GM18858 (cell line): ENCODE measurements around the gene PPP1R8.
A peak's percentile ranks its signal among the peaks of the same experiment; 100 is the strongest.
"Not testable (repeated sequence)": the region's sequence is repeated elsewhere in the genome, so short reads cannot be mapped to it uniquely, and the experiment has no call there.

ENCODE experiments used
- ATAC-seq: cut with Tn5 transposase; IDR thresholded peaks from one replicate; pipeline ENCODE4 v1.9.1; 2021; ENCODE audit not compliant: unreplicated experiment

Gene PPP1R8

DNA sequence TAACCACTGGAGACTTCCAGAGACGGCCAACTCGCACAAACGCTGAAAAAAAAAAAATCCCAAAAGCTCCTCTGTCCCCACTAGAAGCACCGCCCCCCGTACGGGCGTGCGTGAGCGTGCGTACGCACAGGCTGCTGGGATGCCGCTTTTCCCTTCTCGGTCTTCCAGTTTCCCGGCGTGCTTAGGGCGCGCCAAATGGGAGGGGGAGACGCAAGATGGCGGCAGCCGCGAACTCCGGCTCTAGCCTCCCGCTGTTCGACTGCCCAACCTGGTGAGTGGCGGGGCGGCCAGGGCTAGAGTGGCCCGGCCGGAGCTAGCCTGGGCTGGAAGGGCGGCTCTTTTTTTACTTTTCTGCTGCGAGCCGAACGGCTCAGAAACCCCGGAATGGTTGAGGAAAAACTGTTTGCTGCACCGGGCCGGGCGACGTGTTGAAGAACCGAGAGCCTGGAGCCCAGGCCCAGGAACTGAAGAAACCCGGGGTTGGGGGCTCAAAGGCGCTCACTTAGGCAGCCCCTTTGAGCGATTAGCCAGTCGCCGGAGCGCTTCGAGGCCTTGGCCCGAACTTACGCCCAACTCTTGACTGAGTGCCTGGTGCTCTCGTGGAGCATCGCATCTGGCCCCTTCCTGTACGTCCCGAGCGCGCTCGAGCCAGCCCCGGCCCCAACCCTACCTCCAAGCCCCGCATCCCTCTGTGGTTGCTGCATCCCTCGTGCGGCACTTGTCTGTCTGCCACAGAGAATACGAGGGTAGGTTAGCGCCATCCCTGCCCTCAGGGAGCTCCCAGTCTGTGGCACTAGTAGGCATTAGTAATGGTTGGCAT lies at the start of gene PPP1R8:
PPP1R8 (plus strand) TSS at position 162 of the 820 bp plus-strand sequence; CDS start at position 216, 54 bp downstream.
- peak; percentile 82 for ATAC-seq

DNA sequence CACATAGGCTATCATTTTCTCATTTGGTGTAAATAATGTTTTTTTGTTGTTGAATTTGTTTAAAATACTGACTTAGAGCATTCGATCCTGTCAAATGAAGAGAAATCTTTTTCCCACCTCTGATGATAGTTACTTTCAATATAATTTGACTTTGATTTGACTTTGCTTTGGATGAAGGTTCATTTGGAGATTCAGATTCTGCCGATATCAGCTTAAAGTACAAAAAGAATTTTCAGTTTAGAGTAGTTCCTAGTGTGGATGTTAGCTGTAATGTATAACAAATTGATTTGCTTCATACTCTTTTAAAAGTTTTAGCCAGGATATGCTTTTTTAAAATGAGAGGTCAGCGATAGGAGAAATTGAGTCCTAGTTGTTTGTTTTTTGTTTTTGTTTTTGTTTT lies 47.6 kb upstream of the PPP1R8 start:
- no peak for ATAC-seq

DNA sequence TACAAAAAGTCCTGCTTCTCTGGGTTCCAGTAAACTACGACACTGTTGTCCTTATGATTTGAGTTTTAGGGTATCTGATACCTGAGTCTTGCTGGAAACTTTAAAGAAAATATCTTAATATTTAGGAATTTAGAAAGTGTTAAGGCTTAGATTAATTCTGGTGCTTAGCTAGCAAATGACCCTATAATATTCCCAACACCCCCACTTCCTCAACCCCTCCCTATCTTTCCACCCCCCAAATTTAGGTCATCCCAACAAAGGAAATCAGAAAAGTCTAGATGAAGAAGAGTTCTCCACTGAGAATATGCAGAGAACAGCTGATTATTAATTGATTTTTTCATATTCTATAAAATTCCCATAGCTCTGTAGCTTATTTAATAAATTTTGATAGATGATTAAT lies 45.9 kb upstream of the PPP1R8 start:
- ATAC-seq = no peak

DNA sequence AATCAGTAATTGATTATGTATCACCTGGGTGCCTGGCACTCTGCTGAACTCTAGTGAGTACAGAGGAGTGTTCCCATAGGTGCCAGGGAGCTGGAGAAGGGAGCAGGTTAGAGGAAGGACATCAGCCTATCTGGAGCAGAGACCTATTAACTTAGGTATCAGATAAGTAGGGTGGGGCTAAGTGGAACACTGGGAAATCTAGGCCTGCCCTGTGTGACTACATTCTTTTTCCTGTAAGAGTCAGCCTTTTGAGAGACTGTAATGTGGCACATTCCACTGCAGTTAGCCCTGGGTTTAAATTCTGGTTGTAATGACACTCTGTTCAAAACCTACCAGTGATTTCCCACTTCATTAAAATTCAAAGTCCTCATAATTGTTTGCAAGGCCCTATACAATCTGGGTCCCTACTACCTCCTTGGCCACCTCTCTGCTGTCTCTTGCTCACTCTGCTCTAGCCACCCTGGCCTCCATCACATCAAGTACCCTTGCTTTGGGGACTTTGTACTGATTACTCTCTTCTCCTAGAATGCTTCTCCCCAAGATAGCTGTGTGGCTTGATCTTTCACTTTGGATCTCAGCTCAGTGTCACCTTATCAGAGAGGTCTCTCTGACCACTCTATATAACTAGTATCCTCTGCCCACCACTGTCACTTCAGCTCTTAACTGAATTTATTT lies 44.7 kb upstream of the PPP1R8 start:
- ATAC-seq = no peak

DNA sequence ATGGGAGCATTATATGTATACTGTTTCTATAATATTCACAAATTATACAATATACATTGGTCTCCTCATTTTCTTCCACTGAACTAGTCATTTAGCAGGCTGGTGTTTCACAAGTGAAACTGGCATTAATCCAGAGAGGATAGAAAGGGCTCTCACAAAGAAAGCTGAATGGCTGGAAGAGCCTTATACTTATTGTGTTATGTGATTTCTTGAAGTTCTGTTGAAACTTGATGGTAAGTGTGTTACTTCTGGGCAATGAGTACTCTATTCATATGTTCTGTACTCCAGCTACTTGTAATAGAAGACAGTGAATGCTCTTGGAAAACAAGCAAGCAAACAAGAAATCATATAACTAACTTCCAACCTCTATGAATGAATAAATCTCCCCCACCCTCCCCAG lies 42.7 kb upstream of the PPP1R8 start:
- no peak for ATAC-seq

DNA sequence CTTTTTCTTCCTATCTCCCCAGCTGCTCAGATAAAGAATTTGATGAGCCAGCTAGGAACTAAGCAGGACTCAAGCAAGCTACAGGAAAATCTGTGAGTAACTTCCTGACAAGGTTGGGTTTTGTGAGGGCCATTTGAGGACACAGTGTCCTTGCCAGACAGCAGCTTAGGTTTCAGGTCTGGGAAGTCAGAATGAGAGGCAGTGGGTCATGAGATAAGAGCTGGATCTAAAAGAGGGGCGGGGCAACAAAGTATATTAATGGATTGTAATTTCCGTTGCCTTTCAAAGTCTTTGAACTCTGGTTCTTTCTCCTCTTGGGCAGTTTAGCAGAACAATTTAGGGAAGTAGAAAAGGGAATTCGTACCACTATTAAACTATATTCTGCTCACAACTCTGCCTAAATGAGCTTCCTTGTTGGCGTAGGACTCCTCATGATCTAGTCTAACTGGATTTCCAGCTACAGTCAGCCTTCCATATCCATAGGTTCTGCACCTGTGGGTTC lies 41.0 kb upstream of the PPP1R8 start:
- no peak for ATAC-seq

DNA sequence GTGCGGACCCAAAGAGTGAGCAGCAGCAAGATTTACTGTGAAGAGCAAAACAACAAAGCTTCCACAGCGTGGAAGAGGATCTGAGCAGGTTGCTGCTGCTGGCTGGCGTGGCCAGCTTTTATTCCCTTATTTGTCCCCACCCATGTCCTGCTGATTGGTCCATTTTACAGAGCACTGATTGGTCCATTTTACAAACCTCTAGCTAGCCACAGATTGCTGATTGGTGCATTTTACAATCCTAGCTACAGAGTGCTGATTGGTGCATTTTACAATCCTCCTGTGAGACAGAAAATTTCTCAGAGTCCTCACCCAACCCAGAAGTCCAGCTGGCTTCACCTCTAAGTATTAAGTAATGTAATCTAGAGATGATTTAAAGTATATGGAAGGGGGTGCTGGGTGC lies 40.3 kb upstream of the PPP1R8 start:
- not testable (repeated sequence) for ATAC-seq

DNA sequence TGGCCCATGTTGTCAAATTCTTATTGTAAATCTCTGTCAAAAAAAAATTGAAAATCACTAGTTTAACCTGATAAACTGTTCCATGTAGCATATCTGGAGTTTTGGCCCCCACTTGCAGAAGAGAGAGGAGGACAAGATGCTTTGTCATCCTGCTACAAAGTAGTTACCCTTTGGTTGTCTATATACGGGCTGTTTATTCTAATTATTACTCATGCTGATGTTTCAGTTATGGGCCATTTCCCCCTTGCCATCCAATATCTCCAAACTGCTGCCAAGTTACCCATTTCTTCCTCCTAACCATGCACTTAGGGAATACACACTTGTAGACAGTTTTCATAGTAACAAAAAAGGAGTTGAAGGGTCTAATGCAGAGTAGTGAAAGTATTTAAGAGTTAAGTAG lies 35.0 kb upstream of the PPP1R8 start:
- ATAC-seq = no peak

DNA sequence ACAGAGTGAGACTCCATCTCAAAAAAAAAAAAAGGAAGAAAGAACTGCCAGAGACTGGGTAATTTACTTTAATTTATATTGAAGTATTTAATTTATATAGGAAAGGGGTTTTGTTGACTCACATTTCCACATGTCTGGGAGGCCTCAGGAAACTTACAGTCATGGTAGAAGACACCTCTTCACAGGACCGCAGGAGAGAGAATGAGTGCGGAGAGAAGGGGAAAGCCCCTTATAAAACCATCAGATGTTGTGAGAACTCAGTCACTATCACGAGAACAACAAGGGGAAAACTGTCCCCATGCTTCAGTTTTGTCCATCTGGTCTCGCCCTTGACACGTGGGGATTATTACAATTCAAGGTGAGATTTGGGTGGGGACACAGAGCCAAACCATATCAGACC lies 25.8 kb upstream of the PPP1R8 start:
- ATAC-seq = no peak

DNA sequence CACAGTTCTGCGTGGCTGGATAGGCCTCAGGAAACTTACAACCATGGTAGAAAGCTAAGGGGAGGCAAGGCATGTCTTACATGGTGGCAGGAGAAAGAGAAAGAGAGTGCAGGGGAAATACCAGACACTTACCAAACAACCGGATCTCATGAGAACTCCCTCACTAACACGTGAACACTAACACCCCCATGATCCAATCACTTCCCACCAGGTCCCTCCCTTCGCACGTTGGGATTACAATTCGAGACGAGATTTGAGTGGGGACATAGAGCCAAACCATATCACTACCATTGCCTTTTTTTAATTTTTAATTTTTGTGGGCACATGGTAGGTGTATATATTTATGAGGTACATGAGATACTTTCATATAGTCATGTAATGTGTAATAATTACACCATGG lies 23.8 kb upstream of the PPP1R8 start:
- no peak for ATAC-seq

DNA sequence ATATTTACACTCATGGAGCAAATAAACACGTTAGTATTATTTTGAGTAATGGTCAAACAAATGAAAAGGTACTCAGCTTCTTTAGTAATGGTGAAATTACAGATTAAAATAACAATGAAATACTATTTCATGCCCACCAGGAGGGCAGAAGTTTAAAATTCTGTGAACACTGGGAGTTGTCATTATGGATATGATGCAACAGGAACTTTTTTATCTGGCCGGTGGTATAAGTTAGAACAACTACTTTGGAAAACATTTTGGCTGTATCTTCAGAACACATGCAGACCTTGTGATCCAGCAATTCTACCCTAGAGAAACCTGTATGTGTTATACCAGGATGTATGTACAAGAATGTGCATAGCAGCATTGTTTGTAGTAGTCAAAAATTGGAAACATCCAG lies 23.2 kb upstream of the PPP1R8 start:
- ATAC-seq = no peak

DNA sequence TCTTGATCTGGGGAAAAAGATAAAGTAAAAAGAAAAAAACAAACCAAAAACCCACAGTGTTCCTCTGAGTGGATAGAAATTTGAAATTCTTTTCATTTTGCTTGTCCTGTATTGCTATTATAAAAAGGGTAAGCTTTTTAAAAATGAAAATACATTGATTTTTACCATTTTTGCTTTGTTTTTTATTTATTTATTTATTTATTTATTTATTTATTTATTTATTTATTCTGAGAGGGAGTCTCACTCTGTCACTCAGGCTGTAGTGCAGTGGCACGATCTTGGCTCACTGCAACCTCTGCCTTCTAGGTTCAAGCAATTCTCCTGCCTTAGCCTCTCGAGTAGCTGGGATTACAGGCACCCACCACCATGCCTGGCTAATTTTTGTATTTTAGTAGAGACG lies 22.5 kb upstream of the PPP1R8 start:
- ATAC-seq = not testable (repeated sequence)

DNA sequence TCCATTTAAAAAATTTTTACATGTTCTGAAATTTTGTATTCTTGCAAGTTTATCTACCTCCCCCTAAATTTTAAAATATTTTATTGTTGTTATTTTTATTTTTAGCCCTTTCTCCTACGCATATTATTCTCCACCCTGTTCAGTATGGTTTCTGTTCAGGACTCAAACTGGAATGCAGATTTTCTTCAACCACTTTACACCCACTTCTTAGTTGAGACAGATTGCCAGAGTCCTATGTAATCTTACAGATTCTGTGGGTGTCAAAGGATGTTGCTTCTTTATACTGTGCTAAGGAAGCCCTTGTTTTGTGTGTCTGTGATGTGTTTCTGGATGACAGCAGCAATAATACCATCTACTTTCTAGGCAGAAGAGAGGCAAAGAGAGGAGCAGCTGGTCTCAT lies 20.7 kb upstream of the PPP1R8 start:
- no peak for ATAC-seq

DNA sequence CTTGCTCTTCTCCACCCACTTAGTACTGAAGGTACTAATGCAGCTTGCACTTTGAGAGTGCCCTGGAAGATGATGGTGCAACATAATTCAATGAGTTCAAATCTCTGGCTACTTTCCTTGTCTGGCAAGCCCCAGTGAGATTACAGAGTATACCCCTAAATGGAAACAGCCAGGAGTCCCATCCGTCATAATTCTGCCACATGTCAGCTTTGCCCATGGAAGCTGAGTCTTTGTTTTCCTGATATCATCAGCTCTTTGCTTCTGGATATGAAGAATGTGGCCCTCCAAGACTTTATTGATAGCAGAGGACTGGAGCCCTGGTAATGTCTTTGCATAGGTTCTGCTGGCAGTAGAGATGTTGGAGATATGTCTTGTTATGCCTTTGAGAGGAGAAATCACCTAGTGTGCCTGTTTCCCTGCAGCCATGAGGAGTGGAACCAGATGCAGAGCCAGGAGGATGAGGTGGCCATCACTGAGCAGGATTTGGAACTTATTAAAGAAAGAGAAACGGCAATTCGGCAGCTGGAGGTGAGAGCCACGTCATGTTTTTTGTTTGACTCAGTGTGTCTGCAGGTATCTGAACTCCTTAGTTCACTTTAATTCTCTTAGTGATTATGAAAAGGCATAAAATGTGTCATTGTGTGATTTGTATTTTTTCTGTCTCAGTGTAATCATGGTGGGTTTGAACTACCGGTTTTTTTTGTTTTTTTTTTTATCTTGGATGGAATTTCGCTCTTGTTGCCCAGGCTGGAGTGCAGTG lies 18.7 kb upstream of the PPP1R8 start:
- no peak for ATAC-seq

DNA sequence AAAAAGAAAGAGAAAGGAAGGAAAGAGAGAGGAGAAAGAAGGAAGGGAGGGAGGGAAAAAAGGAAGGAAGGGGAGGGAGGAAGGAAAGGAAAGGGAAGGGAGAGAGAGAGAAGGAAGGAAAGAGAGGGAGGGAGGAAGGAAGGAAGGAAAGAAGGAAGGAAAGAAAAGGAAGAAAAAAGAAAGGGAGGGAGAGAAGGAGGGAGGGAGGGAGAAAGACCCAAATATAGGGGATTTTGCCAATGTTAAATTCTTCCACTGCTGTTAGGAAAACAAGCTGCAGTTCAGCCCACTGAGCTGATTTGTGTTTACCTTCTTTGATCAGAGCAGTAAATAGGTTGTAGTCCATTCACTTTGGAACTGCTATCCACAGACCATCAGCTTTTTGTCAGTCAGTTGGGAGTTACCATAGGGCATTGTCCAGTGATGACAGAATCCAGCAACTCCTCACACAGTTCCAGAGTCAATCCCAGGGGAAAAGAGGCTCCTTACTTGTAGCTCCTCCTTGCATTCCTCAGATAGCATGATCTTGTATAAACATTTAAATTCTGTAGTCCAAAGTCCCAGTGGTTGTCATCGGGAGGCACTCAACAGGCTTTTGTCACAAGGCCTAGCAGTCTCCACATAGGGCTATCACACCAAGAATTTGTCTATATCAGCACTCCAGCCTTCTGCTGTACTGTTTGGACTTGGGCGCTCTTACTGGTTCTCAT lies 13.5 kb upstream of the PPP1R8 start:
- ATAC-seq = no peak

DNA sequence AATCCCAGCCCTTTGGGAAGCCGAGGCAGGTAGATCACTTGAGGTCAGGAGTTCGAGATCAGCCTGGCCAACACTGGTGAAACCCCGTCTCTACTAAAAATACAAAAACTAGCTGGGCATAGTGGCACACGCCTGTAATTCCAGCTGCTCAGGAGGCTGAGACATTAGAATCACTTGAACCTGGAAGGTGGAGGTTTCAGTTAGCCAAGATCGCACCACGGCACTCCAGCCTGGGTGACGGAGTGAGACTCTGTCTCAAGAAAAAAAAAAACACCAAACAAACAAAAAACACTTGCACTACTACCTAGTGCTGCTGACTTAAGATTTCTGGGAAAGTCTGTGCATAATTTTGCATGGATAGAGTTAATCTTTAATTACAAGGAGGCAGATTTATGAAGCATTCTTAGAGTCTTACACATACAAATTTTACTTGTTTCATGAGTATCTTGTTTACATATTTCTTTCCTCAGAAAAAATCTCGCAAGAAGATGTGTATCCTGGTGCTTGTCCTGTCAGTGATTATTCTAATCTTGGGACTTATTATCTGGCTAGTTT lies 8.7 kb upstream of the PPP1R8 start:
- no peak for ATAC-seq

DNA sequence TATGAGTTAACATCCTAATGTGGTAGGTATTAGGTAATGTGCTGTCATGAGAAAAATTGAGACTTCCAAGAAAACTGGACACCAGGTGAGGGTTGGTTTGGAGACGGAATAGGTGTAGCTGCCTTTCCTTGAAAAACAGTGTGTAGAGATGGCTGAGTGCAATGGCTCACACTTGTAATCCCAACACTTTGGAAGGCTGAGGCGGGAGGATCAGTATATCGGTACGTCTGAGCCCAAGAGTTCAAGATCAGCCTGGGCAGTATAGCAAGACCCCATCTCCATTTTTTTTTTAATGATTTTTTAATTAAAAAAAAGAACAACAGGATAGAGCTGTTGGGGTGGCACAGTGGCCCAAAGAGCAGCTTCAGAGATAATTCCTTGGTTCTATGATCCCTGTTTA lies 6.8 kb upstream of the PPP1R8 start:
- ATAC-seq = no peak

DNA sequence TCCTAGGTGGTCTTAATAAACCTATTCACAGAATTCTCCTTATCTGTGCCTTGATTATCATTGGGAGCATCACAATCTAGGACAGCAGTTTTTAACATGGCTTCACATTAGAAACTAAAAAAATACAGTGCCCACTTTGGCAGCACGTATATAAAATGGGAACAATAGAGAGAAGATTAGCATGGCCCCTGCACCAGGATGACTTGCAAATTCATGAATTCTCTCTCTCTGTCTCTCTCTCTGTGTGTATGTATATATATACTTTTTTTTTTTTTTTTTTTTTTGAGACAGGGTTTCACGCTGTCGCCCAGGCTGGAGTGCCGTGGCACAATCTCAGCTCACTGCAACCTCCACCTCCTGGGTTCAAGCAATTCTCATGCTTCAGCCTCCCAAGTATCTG lies 6.2 kb upstream of the PPP1R8 start:
- ATAC-seq = no peak

DNA sequence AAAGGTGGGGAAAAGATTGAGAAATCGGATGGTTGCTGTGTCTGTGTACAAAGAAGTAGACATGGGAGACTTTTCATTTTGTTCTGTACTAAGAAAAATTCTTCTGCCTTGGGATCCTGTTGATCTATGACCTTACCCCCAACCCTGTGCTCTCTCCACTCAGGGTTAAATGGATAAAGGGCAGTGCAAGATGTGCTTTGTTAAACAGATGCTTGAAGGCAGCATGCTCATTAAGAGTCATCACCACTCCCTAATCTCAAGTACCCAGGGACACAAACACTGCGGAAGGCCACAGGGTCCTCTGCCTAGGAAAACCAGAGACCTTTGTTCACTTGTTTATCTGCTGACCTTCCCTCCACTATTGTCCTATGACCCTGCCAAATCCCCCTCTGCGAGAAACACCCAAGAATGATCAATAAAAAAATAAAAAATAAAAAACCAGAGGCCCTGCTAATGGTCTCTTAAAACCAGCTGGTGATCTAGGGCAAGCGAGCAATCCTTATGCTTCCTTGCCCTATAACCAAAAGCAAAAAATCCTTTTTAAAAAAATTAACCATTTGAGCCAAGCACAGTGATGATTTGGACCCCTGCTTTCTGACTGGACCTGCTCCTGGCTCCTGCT lies 1.1 kb upstream of the PPP1R8 start:
- not testable (repeated sequence) for ATAC-seq
